A549 (cell line): Measurements from ENCODE around the gene GPR153.

Source experiments
- FOSB ChIP-seq: fragments of 250-450 bp; sonication (Bioruptor Pico); IDR thresholded peaks from 2 replicates; pipeline ENCODE4 v1.5.0; 2020; ENCODE audit warnings: mild to moderate bottlenecking, moderate library complexity
- HOXB13 ChIP-seq: fragments of 250-450 bp; sonication (Bioruptor Pico); IDR thresholded peaks from 2 replicates; pipeline ENCODE4 v1.5.0; 2020; ENCODE audit warnings: low read depth, mild to moderate bottlenecking, moderate library complexity
- RCOR1 ChIP-seq: fragments of 150-350 bp; IDR thresholded peaks from 2 replicates; pipeline ENCODE4 v1.6.1; 2014; ENCODE audit warnings: antibody characterized with exemption, low read length, low read depth
- TF ChIP-seq, protein P1 (sequence below): fragments of 200-600 bp; sonication (generic); IDR thresholded peaks from 2 replicates; pipeline ENCODE4 v1.6.1; 2016; ENCODE audit warnings: antibody characterized with exemption, mild to moderate bottlenecking, moderate library complexity

DNA sequence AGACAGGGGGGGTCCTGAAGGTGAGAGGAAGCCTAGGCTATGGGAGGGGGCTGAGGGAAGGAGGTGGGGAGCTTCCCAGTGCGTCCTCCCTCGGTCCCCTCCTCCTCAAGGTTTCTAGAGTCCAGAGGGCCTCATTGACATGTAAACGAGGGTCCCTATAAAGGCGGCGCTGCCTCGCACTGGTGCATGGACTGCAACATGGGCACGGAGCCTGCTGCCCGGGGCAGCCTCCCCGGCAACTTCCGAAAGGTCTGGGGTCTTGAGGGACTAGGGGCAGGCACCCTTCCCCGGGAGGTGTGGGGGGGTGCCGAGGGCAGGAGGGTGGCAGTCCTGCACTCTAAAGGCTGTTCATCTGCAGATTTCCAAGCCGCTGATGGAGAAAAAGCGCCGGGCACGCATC, 16.9 kb downstream of the GPR153 start, which contains the start of gene HES3:
- TF ChIP-seq HOXB13 (CRISPR knock-in tag) = no peak
- TF ChIP-seq RCOR1 = no peak
- TF ChIP-seq, protein P1, sequence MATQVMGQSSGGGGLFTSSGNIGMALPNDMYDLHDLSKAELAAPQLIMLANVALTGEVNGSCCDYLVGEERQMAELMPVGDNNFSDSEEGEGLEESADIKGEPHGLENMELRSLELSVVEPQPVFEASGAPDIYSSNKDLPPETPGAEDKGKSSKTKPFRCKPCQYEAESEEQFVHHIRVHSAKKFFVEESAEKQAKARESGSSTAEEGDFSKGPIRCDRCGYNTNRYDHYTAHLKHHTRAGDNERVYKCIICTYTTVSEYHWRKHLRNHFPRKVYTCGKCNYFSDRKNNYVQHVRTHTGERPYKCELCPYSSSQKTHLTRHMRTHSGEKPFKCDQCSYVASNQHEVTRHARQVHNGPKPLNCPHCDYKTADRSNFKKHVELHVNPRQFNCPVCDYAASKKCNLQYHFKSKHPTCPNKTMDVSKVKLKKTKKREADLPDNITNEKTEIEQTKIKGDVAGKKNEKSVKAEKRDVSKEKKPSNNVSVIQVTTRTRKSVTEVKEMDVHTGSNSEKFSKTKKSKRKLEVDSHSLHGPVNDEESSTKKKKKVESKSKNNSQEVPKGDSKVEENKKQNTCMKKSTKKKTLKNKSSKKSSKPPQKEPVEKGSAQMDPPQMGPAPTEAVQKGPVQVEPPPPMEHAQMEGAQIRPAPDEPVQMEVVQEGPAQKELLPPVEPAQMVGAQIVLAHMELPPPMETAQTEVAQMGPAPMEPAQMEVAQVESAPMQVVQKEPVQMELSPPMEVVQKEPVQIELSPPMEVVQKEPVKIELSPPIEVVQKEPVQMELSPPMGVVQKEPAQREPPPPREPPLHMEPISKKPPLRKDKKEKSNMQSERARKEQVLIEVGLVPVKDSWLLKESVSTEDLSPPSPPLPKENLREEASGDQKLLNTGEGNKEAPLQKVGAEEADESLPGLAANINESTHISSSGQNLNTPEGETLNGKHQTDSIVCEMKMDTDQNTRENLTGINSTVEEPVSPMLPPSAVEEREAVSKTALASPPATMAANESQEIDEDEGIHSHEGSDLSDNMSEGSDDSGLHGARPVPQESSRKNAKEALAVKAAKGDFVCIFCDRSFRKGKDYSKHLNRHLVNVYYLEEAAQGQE = no peak
- no peak for TF ChIP-seq FOSB (CRISPR knock-in tag)
